T-helper 1 cell treated with Interleukin-12 subunit alpha and Interleukin-12 subunit beta and Interleukin-4 antibody, amounts not matched to agents 30 μg/mL and 1 μg/mL, for 36 hours (primary cell): Measurements from ENCODE around the gene XBP1.
A peak's percentile ranks its signal among the peaks of the same experiment; 100 is the strongest.
"Not testable (repeated sequence)": the region's sequence is repeated elsewhere in the genome, so short reads cannot be mapped to it uniquely, and the experiment has no call there.

Experiments used
- H3K27ac Mint-ChIP-seq: one replicate; pipeline ENCODE4 v1.8.0; 2021; ENCODE audit warnings: mild to moderate bottlenecking, mixed read lengths
- H3K27me3 Mint-ChIP-seq: one replicate; pipeline ENCODE4 v1.8.0; 2021; ENCODE audit warnings: low read depth, mixed read lengths
- H3K36me3 Mint-ChIP-seq: one replicate; pipeline ENCODE4 v1.8.0; 2021; ENCODE audit warnings: low read depth, mixed read lengths
- H3K4me1 Mint-ChIP-seq: one replicate; pipeline ENCODE4 v1.8.0; 2021; ENCODE audit warnings: low read depth, mixed read lengths
- H3K4me3 Mint-ChIP-seq: one replicate; pipeline ENCODE4 v1.8.0; 2021; ENCODE audit warnings: mild to moderate bottlenecking, moderate library complexity, mixed read lengths
- H3K9me3 Mint-ChIP-seq: one replicate; pipeline ENCODE4 v1.8.0; 2021; ENCODE audit warnings: mixed read lengths

Gene XBP1

DNA sequence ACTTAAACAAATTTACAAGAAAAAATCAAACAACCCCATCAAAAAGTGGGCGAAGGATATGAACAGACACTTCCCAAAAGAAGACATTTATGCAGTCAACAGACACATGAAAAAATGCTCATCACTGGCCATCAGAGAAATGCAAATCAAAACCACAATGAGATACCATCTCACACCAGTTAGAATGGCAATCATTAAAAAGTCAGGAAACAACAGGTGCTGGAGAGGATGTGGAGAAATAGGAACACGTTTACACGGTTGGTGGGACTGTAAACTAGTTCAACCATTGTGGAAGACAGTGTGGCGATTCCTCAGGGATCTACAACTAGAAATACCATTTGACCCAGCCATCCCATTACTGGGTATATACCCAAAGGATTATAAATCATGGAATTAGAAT, 26.1 kb upstream of the XBP1 start:
- Mint-ChIP-seq H3K36me3 (peaks cover 35% of the 10 kb centered on the region), H3K4me1 (peaks cover 57% of the 10 kb centered on the region)
- H3K27me3 Mint-ChIP-seq, H3K4me3 Mint-ChIP-seq, H3K9me3 Mint-ChIP-seq, H3K27ac Mint-ChIP-seq: not testable (repeated sequence)

- H3K9me3 Mint-ChIP-seq, H3K27me3 Mint-ChIP-seq: not testable (repeated sequence)
- Mint-ChIP-seq H3K4me1 (peaks cover 62% of the 10 kb centered on the region), H3K36me3 (peaks cover 37% of the 10 kb centered on the region), H3K27ac (peak overlapping the region; percentile 80), H3K4me3 (peak overlapping the region; percentile 25)
Measured at GRCh38 chr22:28824455-28824854, 24.1 kb upstream of the XBP1 start.

GRCh38 chr22:28822930-28823551, 22.7 kb upstream of the XBP1 start:
- Mint-ChIP-seq H3K27ac (peak overlapping the region; percentile 89), H3K9me3 (no peaks in the 10 kb centered on the region), H3K4me3 (peak overlapping the region; percentile 74), H3K27me3 (no peaks in the 10 kb centered on the region), H3K36me3 (peaks cover 37% of the 10 kb centered on the region), H3K4me1 (peaks cover 68% of the 10 kb centered on the region)

DNA sequence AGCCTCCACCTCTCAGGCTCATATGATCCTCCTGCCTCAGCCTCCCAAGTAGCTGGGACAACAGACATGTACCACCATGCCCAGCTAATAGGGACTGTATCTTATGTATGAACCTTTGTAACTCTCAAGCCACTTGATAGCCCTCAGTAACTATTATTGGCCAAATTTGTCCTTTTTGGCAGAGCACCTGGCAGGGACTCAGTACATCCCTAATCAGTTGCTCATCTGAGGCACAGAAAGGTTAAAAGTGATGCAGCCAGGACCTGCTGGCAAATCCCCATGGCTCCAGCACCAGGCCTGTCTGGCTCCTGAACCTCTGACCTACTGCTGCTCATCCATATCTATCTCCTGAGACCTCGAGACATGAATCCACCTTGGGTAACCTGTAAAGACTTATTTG, 21.1 kb upstream of the XBP1 start:
- no peaks in the 10 kb centered on the region for H3K27me3 Mint-ChIP-seq
- H3K4me1 Mint-ChIP-seq, result peaks cover 66% of the 10 kb centered on the region
- peaks cover 25% of the 10 kb centered on the region for H3K36me3 Mint-ChIP-seq
- no peaks in the 10 kb centered on the region for H3K9me3 Mint-ChIP-seq
- peak overlapping the region; percentile 89 for H3K27ac Mint-ChIP-seq
- peak overlapping the region; percentile 74 for H3K4me3 Mint-ChIP-seq

GRCh38 chr22:28820885-28821284, 20.5 kb upstream of the XBP1 start:
- peak overlapping the region; percentile 49 for H3K27ac Mint-ChIP-seq
- no peaks in the 10 kb centered on the region for H3K27me3 Mint-ChIP-seq
- peaks cover 63% of the 10 kb centered on the region for H3K4me1 Mint-ChIP-seq
- no peak overlapping the region for H3K4me3 Mint-ChIP-seq
- peaks cover 22% of the 10 kb centered on the region for H3K36me3 Mint-ChIP-seq
- H3K9me3 Mint-ChIP-seq, result no peaks in the 10 kb centered on the region

- peaks cover 34% of the 10 kb centered on the region for H3K36me3 Mint-ChIP-seq
- H3K27me3 Mint-ChIP-seq, result no peaks in the 10 kb centered on the region
- no peaks in the 10 kb centered on the region for H3K9me3 Mint-ChIP-seq
- peak overlapping the region; percentile 14 for H3K4me3 Mint-ChIP-seq
- peaks cover 72% of the 10 kb centered on the region for H3K4me1 Mint-ChIP-seq
- peak overlapping the region; percentile 81 for H3K27ac Mint-ChIP-seq
Measured at GRCh38 chr22:28819253-28820096, 19.1 kb upstream of the XBP1 start.

DNA sequence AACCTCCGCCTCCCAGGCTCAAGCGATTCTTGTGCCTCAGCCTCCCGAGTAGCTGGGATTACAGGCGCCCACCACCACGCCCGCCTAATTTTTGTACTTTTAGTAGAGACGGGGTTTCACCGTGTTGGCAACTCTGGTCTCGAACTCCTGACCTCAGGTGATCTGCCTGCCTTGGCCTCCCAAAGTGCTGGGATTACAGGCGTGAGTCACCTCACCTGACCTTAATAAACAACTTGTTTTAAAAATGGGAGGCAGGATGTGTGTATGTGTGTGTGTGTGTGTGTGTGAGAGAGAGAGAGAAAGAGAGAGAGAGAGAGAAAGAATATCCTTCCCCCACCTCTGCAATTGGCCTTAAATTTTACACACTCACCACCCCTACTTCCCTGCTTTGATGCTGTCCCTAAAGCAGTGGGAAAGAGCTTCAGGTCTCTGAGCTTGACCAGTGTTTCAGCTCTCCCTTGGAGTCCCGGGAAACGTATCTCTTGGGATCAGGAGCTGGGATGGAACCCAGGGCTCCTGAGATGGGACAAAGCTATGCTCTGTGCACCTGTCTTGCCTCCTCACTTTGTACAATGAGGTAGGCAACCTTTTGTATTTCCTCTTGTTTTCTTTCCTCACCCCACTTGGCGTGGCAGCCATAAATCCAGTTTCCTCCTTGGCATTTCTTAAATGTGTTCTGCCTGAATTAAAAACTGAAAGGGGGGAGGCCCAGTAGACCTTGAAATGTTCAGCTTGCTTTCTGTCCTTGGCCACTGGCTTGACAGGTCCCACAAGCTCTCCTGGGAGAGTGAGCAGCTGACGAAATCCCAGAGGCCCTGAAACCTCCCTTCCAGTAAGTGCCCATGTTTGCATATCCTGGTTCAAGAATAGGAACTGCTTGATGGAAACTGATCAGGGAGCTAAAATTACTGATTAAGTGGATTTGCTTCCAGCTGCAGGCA, 17.8 kb upstream of the XBP1 start:
- Mint-ChIP-seq H3K27me3 (no peaks in the 10 kb centered on the region), H3K4me3 (peak overlapping the region; percentile 48), H3K27ac (peak overlapping the region; percentile 84), H3K4me1 (peaks cover 79% of the 10 kb centered on the region), H3K36me3 (peaks cover 47% of the 10 kb centered on the region), H3K9me3 (no peaks in the 10 kb centered on the region)

GRCh38 chr22:28817064-28817463, 16.7 kb upstream of the XBP1 start:
- Mint-ChIP-seq H3K27me3 (no peaks in the 10 kb centered on the region), H3K4me1 (peaks cover 79% of the 10 kb centered on the region), H3K27ac (no peak overlapping the region), H3K36me3 (peaks cover 45% of the 10 kb centered on the region), H3K4me3 (no peak overlapping the region), H3K9me3 (no peaks in the 10 kb centered on the region)

- H3K36me3 Mint-ChIP-seq, result peaks cover 40% of the 10 kb centered on the region
- no peaks in the 10 kb centered on the region for H3K9me3 Mint-ChIP-seq
- H3K4me3 Mint-ChIP-seq, result no peak overlapping the region
- H3K27ac Mint-ChIP-seq, result peak overlapping the region; percentile 93
- H3K27me3 Mint-ChIP-seq, result no peaks in the 10 kb centered on the region
- peaks cover 76% of the 10 kb centered on the region for H3K4me1 Mint-ChIP-seq
Measured at GRCh38 chr22:28815729-28816128, 15.4 kb upstream of the XBP1 start.

GRCh38 chr22:28815111-28815510, 14.7 kb upstream of the XBP1 start:
- H3K27me3 Mint-ChIP-seq, result no peaks in the 10 kb centered on the region
- peaks cover 75% of the 10 kb centered on the region for H3K4me1 Mint-ChIP-seq
- peak overlapping the region; percentile 93 for H3K27ac Mint-ChIP-seq
- peak overlapping the region; percentile 49 for H3K4me3 Mint-ChIP-seq
- H3K9me3 Mint-ChIP-seq, result no peaks in the 10 kb centered on the region
- peaks cover 39% of the 10 kb centered on the region for H3K36me3 Mint-ChIP-seq

DNA sequence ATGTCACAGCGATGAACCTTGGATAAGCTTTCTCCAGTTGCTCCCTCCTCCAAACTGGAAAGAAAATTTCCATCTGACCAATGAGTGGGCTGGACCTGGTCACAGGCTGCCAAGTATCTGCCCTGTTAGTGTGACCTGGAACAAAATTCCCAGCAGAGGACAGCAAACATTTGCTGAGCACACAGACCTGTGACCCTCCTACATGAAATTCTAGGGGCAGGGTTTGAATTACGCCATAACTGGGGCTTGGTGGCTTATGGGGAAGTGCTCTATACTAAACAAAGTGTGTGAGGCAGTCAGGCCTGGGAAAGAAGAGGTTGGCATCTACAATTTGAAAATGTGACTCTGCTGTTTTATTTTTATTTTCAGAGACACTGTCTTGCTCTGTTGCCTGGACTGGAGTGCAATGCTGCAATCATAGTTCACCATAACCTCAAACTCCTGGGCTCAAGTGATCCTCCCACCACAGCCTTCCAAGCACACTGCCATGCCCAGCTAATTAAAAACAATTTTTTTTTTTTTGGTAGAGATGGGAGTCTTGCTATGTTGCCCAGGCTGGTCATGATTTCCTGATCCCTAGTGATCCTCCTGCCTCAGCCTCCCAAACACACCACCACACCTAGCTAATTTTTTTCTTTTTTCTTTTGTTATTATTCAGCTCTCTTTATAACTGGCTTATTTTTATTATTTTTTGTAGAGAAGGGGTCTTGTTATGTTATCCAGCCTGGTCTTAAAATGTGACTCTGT, 13.6 kb upstream of the XBP1 start:
- Mint-ChIP-seq H3K9me3 (no peaks in the 10 kb centered on the region), H3K4me3 (peak overlapping the region; percentile 49), H3K36me3 (peaks cover 36% of the 10 kb centered on the region), H3K4me1 (peaks cover 73% of the 10 kb centered on the region), H3K27ac (peak overlapping the region; percentile 93), H3K27me3 (no peaks in the 10 kb centered on the region)

DNA sequence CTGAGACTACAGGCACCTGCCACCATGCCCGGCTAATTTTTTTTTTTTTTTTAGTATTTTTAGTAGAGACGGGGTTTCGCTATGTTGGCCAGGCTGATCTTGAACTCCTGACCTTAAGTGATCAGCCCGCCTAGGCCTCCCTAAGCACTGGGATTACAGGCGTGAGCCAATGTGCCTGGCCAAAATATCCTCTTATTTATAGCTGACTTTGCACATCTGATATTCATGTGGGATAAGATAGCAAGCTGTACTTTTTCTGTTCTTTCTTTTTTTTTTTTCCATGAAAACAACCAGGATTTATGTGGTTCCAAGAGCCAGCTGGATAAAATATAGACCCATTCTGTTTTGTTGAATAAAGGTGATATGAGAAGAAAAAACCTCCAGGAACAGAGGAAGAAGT, 12.1 kb upstream of the XBP1 start:
- Mint-ChIP-seq H3K36me3 (peaks cover 41% of the 10 kb centered on the region), H3K4me1 (peaks cover 69% of the 10 kb centered on the region), H3K9me3 (no peaks in the 10 kb centered on the region), H3K27me3 (no peaks in the 10 kb centered on the region), H3K4me3 (peak overlapping the region; percentile 73), H3K27ac (peak overlapping the region; percentile 93)

- Mint-ChIP-seq H3K27ac (peak overlapping the region; percentile 93), H3K9me3 (no peaks in the 10 kb centered on the region), H3K36me3 (peaks cover 43% of the 10 kb centered on the region), H3K4me1 (peaks cover 64% of the 10 kb centered on the region), H3K27me3 (no peaks in the 10 kb centered on the region), H3K4me3 (peak overlapping the region; percentile 73)
Measured at GRCh38 chr22:28810821-28811491, 10.6 kb upstream of the XBP1 start.
